ENCODE data around the gene C1orf52. TPM values are rescaled to one million over a fixed set of nuclear protein-coding genes. Genes with fewer than 3 reads are reported as not detected.
A peak's percentile ranks its signal among the peaks of the same experiment; 100 is the strongest.

Gene C1orf52
- 29.8 and 32.3 TPM in 2 replicates for total RNA-seq

DNA sequence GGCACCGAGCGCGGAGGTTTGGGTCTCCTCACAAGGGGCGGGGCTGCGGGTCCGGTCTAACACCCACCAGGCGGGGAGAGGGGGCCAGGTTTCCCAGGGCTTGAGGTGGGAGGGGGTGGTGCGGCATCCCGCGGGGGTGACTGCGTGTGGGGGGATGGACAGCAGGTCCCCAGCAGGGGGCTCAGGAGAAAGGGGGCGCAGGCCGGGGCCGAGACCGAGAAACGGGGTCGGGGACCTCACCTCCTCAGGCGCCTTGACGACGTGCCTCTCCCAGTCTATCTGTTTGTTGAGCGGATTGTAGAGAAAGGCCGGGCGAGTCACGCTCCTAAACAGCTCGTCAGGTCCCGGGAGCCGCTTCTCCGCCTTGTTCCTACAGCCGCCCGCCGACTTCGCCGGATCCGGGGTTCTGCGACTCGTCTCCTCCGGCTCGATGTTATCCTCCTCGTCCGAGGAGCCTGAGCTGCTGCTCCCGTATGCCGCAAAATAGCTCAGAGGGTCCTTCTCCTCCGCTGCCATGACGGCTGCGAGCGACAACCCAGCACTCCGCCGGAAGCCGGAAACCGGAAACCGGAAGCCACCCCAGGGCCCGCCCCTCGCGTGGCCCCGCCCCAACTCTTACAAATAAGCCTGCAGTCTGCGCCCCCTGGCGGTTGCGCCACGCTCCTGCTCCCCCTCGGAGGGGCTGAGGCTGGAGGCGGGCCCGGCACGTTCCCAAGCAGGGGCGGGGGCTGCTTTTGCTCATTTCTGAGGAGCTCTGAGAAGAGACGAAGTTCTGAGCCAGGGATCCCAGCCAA lies at the start of gene C1orf52:
Gene C1orf52, minus strand, starts transcription at position 545 of the 794 bp plus-strand sequence. Its CDS starts 29 bp downstream, at position 516.
- H3K4me1 Mint-ChIP-seq = peaks cover 24% of the 10 kb centered on the region
- peak within 1 kb of the TSS; percentile 93 for H3K27ac Mint-ChIP-seq
- intact Hi-C loops (cut with micrococcal nuclease) = loop anchor here (1.0 to 5.0 kb wide), 8 partner anchors 17 to 315 kb away; partner anchors contain the start of genes BCL10, MCOLN2, MCOLN3 and SYDE2
- peak within 1 kb of the TSS; percentile 96 for H3K4me3 Mint-ChIP-seq
- DNase-seq = peak; percentile 99
- H3K9me3 Mint-ChIP-seq = no peaks in the 10 kb centered on the region
- no peaks in the 10 kb centered on the region for H3K27me3 Mint-ChIP-seq
- H3K36me3 Mint-ChIP-seq (ENCODE audit: low read depth) = peaks cover 38% of the 10 kb centered on the region

GRCh38 chr1:85308833-85309350 lies 49.4 kb upstream of the C1orf52 start:
- no peak for DNase-seq
- Mint-ChIP-seq H3K9me3 (no peaks in the 10 kb centered on the region), H3K36me3 (ENCODE audit: low read depth) (no peaks in the 10 kb centered on the region), H3K4me1 (peaks cover 2% of the 10 kb centered on the region), H3K4me3 (no peak overlapping the region), H3K27ac (no peak overlapping the region), H3K27me3 (peaks cover 66% of the 10 kb centered on the region)
- intact Hi-C loops (cut with micrococcal nuclease) = loop anchor here (1.0 to 2.0 kb wide), 3 partner anchors 11 to 710 kb away; no protein-coding TSS in a partner anchor

DNA sequence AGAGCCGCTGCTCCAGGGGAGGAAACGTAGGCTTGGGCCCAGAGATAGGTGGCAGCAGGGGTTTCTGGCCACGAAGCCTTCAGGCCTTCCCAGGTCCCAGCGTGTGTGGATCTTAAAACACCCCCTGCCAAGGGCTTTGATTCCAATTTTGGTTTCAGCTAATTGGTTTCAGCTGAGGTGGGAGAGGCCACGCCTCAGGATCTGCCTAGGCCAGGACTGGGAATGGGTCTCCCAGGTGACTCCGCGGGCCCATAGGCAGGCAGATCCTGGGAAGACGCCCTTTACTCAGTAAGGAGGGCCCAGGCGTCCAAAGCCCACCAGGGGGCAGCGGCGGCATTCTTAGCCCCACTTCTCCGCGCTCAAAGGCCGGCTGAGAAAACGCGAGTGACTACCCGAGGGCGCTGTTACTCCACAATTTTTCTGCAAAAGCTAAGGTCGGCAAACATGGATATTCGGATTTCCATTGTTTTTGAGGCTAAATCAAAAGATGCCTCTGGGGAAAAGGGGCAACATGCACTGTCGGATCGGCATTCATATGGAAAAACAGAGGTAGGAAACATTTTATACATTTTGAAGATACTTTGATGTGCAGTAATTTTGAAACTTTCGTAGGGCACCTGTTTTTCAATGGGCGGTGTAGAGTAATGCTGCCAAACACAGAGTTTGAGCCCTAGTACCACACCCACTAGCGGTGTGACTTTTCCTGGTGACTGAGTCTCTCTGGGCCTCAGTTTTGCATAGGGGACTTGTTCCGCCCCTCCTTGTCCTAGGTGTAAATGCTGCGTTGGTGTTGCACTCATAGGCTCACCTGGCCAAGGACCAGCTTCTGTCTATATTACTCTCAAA lies 48.7 kb upstream of the C1orf52 start:
- no peak overlapping the region for H3K27ac Mint-ChIP-seq
- H3K4me1 Mint-ChIP-seq = peaks cover 2% of the 10 kb centered on the region
- H3K27me3 Mint-ChIP-seq = peaks cover 68% of the 10 kb centered on the region
- H3K9me3 Mint-ChIP-seq = no peaks in the 10 kb centered on the region
- intact Hi-C loops (cut with micrococcal nuclease) = loop anchor here (1.0 to 2.0 kb wide), 3 partner anchors 10 to 711 kb away; no protein-coding TSS in a partner anchor
- peak; percentile 85 for DNase-seq
- no peak overlapping the region for H3K4me3 Mint-ChIP-seq
- no peaks in the 10 kb centered on the region for H3K36me3 Mint-ChIP-seq (ENCODE audit: low read depth)

- intact Hi-C loops (cut with micrococcal nuclease) = no loop called here
- no peak for DNase-seq
- Mint-ChIP-seq H3K9me3 (no peaks in the 10 kb centered on the region), H3K4me3 (no peak overlapping the region), H3K27me3 (peaks cover 71% of the 10 kb centered on the region), H3K27ac (no peak overlapping the region), H3K4me1 (peaks cover 2% of the 10 kb centered on the region), H3K36me3 (ENCODE audit: low read depth) (no peaks in the 10 kb centered on the region)
These were observed 46.8 kb upstream of the C1orf52 start for GRCh38 chr1:85306236-85306635.

DNA sequence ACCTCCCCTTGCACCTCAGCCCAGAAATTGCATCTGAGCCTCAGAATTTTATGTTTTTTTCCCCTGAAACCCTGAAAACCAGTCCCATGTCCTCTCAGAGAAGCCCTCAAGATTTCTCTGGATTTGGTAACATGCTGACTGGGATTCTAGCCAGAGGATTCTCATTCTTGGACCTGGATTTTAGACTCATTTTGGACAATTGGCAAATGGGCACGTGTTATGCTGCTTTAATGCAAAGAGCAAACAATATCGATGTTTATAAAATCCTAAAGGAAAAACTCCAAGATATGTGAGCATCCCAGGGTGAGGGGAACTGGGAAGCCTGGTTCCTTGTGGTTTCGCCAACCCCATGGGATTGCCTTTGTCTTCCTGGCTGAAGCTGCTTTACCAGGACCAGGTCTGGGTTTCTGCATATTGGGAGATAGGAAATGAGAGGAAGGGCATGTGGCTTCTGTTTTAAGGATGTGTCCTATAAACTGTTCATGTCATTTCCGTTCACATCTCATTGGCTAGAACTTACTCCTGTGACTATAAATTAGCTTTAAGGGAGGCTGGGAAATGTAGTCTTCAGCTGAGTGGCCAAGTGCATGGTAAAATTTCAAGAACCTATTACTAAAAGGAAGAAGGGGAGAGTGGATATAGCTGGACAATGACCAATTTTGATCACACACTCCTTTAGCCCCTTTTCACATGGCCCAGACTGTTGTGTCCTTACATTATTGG lies 44.1 kb upstream of the C1orf52 start:
- Mint-ChIP-seq H3K4me3 (no peak overlapping the region), H3K9me3 (no peaks in the 10 kb centered on the region), H3K27ac (no peak overlapping the region), H3K27me3 (peaks cover 63% of the 10 kb centered on the region), H3K36me3 (ENCODE audit: low read depth) (no peaks in the 10 kb centered on the region), H3K4me1 (peaks cover 6% of the 10 kb centered on the region)
- DNase-seq = no peak
- intact Hi-C loops (cut with micrococcal nuclease) = no loop called here

- peaks cover 3% of the 10 kb centered on the region for H3K9me3 Mint-ChIP-seq
- no peak for DNase-seq
- H3K27ac Mint-ChIP-seq = no peak overlapping the region
- H3K4me1 Mint-ChIP-seq = peaks cover 22% of the 10 kb centered on the region
- intact Hi-C loops (cut with micrococcal nuclease) = no loop called here
- peaks cover 2% of the 10 kb centered on the region for H3K36me3 Mint-ChIP-seq (ENCODE audit: low read depth)
- H3K27me3 Mint-ChIP-seq = peaks cover 51% of the 10 kb centered on the region
- H3K4me3 Mint-ChIP-seq = no peak overlapping the region
These were observed 40.7 kb upstream of the C1orf52 start for GRCh38 chr1:85300140-85300539.

GRCh38 chr1:85297855-85298629 lies 38.6 kb upstream of the C1orf52 start:
- peaks cover 25% of the 10 kb centered on the region for H3K4me1 Mint-ChIP-seq
- H3K36me3 Mint-ChIP-seq (ENCODE audit: low read depth) = peaks cover 2% of the 10 kb centered on the region
- DNase-seq = peak; percentile 82
- peaks cover 3% of the 10 kb centered on the region for H3K9me3 Mint-ChIP-seq
- intact Hi-C loops (cut with micrococcal nuclease) = loop anchor here (1.0 to 10.0 kb wide), 9 partner anchors 10 to 1153 kb away; partner anchors contain the start of genes BCL10, C1orf52, CCN1 and PRKACB
- H3K4me3 Mint-ChIP-seq = peak overlapping the region; percentile 56
- peak overlapping the region; percentile 86 for H3K27ac Mint-ChIP-seq
- H3K27me3 Mint-ChIP-seq = peaks cover 49% of the 10 kb centered on the region

DNA sequence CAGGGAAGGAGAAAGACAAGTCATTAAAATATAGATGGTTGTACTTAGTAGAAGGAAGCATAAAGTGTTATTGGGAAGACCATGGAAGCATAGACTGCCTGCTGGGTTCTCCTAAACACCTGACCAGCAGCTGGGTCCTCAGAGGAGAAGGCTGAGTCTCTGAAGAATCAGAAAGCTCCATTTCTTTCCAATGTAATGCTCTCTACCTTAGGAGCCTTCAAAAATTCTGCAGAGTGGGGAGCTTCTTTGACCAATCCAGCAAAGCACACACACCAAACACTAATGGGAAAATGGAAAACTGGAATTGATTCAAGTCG lies 38.0 kb upstream of the C1orf52 start:
- H3K27ac Mint-ChIP-seq = peak overlapping the region; percentile 86
- intact Hi-C loops (cut with micrococcal nuclease) = loop anchor here (10.0 kb wide), 1 partner anchor 1153 kb away; the partner anchor contains the start of gene PRKACB

GRCh38 chr1:85296980-85297379 lies 37.5 kb upstream of the C1orf52 start:
- Mint-ChIP-seq H3K27me3 (peaks cover 46% of the 10 kb centered on the region), H3K36me3 (ENCODE audit: low read depth) (peaks cover 2% of the 10 kb centered on the region), H3K4me3 (no peak overlapping the region), H3K27ac (peak overlapping the region; percentile 46), H3K4me1 (peaks cover 25% of the 10 kb centered on the region), H3K9me3 (peaks cover 3% of the 10 kb centered on the region)
- intact Hi-C loops (cut with micrococcal nuclease) = loop anchor here (10.0 kb wide), 1 partner anchor 1152 kb away; the partner anchor contains the start of gene PRKACB
- no peak for DNase-seq

More for the DNA sequence above, 38.0 kb upstream of the C1orf52 start:
- peaks cover 3% of the 10 kb centered on the region for H3K9me3 Mint-ChIP-seq
- H3K36me3 Mint-ChIP-seq (ENCODE audit: low read depth) = peaks cover 2% of the 10 kb centered on the region
- peaks cover 25% of the 10 kb centered on the region for H3K4me1 Mint-ChIP-seq
- peak overlapping the region; percentile 56 for H3K4me3 Mint-ChIP-seq
- H3K27me3 Mint-ChIP-seq = peaks cover 49% of the 10 kb centered on the region
- DNase-seq = no peak

- DNase-seq = no peak
- H3K27me3 Mint-ChIP-seq = peaks cover 44% of the 10 kb centered on the region
- intact Hi-C loops (cut with micrococcal nuclease) = loop anchor here (10.0 kb wide), 1 partner anchor 1151 kb away; the partner anchor contains the start of gene PRKACB
- no peak overlapping the region for H3K4me3 Mint-ChIP-seq
- H3K9me3 Mint-ChIP-seq = peaks cover 3% of the 10 kb centered on the region
- no peak overlapping the region for H3K27ac Mint-ChIP-seq
- peaks cover 2% of the 10 kb centered on the region for H3K36me3 Mint-ChIP-seq (ENCODE audit: low read depth)
- H3K4me1 Mint-ChIP-seq = peaks cover 25% of the 10 kb centered on the region
These were observed 36.2 kb upstream of the C1orf52 start for GRCh38 chr1:85295654-85296053.

DNA sequence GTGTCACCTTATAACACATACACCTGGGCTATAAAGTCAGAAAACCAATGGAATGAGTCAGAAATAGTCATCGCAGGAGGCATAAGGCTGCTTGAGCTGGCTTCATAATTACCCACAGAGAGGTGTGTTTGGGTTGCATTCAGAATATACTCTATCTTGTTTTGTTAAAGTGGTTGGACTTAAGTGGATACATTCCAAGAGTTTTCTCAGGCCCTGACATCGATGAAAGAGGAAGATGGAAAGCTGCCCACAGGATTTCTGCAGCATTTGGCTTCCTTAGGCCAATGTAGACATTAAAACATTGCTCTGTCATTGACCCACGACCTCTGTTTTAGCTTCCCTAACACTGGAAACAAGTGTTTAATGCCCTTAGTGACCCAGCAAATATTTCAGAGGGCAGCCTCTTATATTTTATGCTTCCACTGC lies 35.6 kb upstream of the C1orf52 start:
- Mint-ChIP-seq H3K4me3 (no peak overlapping the region), H3K4me1 (peaks cover 27% of the 10 kb centered on the region), H3K27me3 (peaks cover 44% of the 10 kb centered on the region), H3K9me3 (peaks cover 3% of the 10 kb centered on the region), H3K27ac (no peak overlapping the region), H3K36me3 (ENCODE audit: low read depth) (peaks cover 2% of the 10 kb centered on the region)
- intact Hi-C loops (cut with micrococcal nuclease) = loop anchor here (10.0 kb wide), 1 partner anchor 1150 kb away; the partner anchor contains the start of gene PRKACB
- DNase-seq = no peak

DNA sequence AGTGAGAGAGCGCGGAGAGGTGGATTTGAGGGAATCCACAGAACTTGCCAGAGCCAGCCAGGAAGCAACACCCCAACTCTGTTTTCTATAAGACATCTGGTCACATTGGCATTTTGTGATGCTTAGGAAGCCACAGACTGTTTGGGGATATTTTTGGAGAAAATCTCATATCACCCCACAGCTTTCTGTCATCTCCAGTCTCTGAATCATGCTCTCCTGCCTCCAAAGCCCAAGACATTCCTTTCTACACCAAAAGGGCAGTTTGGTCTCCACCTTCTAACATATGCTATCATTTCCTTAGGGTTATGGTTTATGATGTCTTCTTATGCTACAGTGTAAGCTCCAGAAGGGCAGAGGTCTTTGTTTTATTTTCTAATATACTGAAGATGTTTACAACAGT lies 31.4 kb upstream of the C1orf52 start:
- H3K4me1 Mint-ChIP-seq = peaks cover 12% of the 10 kb centered on the region
- no peaks in the 10 kb centered on the region for H3K9me3 Mint-ChIP-seq
- H3K36me3 Mint-ChIP-seq (ENCODE audit: low read depth) = no peaks in the 10 kb centered on the region
- peaks cover 45% of the 10 kb centered on the region for H3K27me3 Mint-ChIP-seq
- no peak overlapping the region for H3K27ac Mint-ChIP-seq
- DNase-seq = no peak
- no peak overlapping the region for H3K4me3 Mint-ChIP-seq
- intact Hi-C loops (cut with micrococcal nuclease) = loop anchor here (10.0 kb wide), 1 partner anchor 1146 kb away; the partner anchor contains the start of gene PRKACB

All from activated CD4-positive, alpha-beta T cell treated with anti-CD3 and anti-CD28 coated beads, Interleukin-2, amount 10 ng/mL, durations not matched to agents 24 days and 14 days (primary cell).